ENCODE data around the gene TADA1. TPM values are rescaled to one million over a fixed set of nuclear protein-coding genes. Genes with fewer than 3 reads are reported as not detected.
"Not testable (repeated sequence)": the region's sequence is repeated elsewhere in the genome, so short reads cannot be mapped to it uniquely, and the experiment has no call there.

The TADA1 gene
- total RNA-seq, 1 donor from 2014 or later = 11.0 TPM

GRCh38 chr1:166900987-166901386, 24.9 kb upstream of the TADA1 start:
- DNase-seq (ENCODE audit: low spot score) = no peak
- intact Hi-C loops (cut with DNase I) = no loop called here

GRCh38 chr1:166899769-166900168, 23.7 kb upstream of the TADA1 start:
- intact Hi-C loops (cut with DNase I) = no loop called here

DNA sequence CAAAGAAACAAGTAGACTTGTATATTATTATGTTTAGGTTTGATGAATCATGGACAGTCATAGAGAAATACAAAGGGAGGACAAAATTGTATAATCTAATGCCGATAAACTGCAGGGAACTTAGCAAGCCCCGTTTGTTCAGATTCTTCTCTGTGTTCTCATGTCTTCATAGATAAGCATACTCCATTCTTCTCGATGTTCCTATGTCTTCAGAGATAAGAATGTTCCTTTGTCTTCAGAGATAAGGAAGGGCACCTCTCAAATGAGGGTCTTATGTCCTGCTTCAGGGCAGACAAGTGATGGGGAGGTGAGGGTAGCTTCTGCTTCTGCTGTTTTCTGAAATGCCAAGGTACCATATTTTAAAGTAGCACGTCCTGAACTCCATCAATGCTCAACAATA, 19.7 kb upstream of the TADA1 start:
- intact Hi-C loops (cut with DNase I) = no loop called here
- no peak for DNase-seq (ENCODE audit: low spot score)

More at GRCh38 chr1:166899769-166900168, 23.7 kb upstream of the TADA1 start:
- DNase-seq (ENCODE audit: low spot score) = no peak

DNA sequence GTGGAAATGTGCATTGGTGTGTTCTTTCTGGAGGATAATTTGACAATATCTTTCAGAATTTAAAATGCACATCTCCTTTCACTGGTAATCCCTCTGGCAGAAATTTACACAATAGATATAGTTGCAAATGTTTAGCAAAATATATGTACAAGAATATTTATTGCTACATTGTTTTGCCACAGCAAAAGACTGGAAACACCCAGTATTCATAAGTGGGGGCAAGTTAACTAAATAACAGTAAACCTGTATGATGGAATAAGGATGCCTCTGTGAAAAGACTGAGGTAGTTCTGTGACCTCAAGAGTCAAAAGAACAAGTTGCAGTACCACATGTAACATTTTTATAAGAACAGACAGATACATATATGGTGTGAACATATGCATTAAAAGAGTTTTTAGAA, 13.7 kb upstream of the TADA1 start:
- intact Hi-C loops (cut with DNase I) = no loop called here
- DNase-seq (ENCODE audit: low spot score) = no peak

GRCh38 chr1:166888373-166889111, 12.5 kb upstream of the TADA1 start:
- intact Hi-C loops (cut with DNase I) = no loop called here
- no peak for DNase-seq (ENCODE audit: low spot score)

GRCh38 chr1:166884971-166885370, 8.9 kb upstream of the TADA1 start:
- intact Hi-C loops (cut with DNase I) = loop anchor here (1.0 kb wide), 1 partner anchor 174 kb away; no protein-coding TSS in a partner anchor
- no peak for DNase-seq (ENCODE audit: low spot score)

GRCh38 chr1:166884040-166884642, 8.1 kb upstream of the TADA1 start:
- intact Hi-C loops (cut with DNase I) = loop anchor here (1.0 kb wide), 1 partner anchor 175 kb away; no protein-coding TSS in a partner anchor

GRCh38 chr1:166882893-166883292, 6.8 kb upstream of the TADA1 start:
- intact Hi-C loops (cut with DNase I) = no loop called here
- no peak for DNase-seq (ENCODE audit: low spot score)

More at GRCh38 chr1:166884040-166884642, 8.1 kb upstream of the TADA1 start:
- DNase-seq (ENCODE audit: low spot score) = peak; percentile 77

GRCh38 chr1:166878173-166878917, 2.3 kb upstream of the TADA1 start:
- intact Hi-C loops (cut with DNase I); DNase-seq (ENCODE audit: low spot score): not testable (repeated sequence)

DNA sequence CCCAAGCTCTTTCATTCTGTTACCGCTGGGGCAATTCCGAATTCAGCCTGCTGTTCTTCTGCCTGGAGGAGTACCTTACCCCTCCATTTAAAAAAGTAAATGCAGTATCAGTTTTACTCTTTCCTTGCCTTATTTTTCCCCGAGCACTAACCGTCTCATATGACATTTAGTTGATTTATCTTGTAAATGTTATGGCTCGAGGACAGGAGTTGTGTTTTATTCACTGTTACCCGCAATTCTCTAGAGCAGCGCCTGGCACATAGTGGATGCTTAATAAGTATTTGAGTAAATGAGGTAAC, 425 bp upstream of the TADA1 start:
- intact Hi-C loops (cut with DNase I) = loop anchor here (1.0 kb wide), 1 partner anchor 37 kb away; the partner anchor contains the start of gene POGK
- no peak for DNase-seq (ENCODE audit: low spot score)

DNA sequence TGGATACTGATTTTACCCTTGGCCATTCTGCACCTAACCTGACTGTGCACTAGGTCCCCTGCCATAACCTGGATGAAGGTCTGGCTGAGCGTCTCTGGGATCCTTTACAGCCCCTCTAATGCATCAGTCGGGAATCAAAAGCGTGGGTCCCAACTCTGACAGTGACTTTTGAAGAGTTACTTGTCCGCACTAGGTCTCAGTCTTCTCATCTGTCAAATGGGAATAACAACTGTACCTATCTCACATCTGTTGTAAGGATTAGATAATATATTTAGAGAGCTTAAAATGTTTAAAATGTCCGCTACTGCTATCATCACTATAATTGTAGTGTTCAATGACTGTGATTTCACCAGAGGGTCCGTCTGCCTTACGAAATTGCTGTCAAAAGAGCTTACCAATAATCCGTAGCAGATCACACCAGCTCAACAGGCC, 746 bp downstream of the TADA1 start:
- intact Hi-C loops (cut with DNase I) = no loop called here
- no peak for DNase-seq (ENCODE audit: low spot score)

GRCh38 chr1:166874464-166874863, 1.6 kb downstream of the TADA1 start:
- intact Hi-C loops (cut with DNase I) = no loop called here
- no peak for DNase-seq (ENCODE audit: low spot score)

- intact Hi-C loops (cut with DNase I) = no loop called here
- no peak for DNase-seq (ENCODE audit: low spot score)
These were observed 5.5 kb downstream of the TADA1 start for GRCh38 chr1:166870584-166870983.

DNA sequence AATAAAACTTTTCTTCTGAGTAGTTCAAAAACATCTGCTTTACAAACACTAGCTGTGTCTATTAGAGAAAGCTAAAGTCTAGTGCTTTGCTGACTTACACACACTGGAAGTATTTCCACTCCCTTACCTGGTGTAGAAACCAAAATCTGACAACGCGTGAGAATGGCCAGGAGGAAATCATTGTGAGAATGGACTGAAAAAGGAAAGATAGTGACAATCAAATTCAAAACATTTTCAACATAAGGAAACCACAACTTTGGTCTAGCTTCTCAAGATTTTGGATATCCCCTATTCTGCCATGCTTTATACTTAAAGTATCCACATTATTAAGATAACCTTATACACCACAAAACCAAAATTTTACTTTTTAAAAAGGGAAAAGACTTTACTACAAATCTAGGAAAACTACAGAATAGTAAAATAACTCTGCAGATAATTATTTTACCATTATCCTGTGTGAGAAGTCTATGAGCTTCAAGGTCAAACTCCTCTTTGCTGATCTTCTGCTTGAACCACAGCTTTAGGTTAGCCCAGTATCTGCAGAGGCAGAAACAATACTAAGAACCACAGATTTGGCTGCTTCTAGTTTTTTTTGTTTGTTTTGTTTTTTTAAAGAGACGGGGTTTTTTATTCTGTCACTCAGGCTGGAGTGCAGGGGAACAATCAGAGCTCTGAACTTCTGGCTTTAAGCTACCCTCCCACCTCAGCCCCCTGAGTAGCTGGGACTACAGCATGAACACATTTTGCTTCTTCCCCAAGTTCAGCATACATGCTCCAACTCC, 6.6 kb downstream of the TADA1 start:
- DNase-seq (ENCODE audit: low spot score) = no peak
- intact Hi-C loops (cut with DNase I) = no loop called here

- intact Hi-C loops (cut with DNase I) = no loop called here
These were observed 7.4 kb downstream of the TADA1 start for GRCh38 chr1:166868639-166869038.

GRCh38 chr1:166865926-166866325, 10.1 kb downstream of the TADA1 start:
- intact Hi-C loops (cut with DNase I) = no loop called here
- no peak for DNase-seq (ENCODE audit: low spot score)

More at GRCh38 chr1:166868639-166869038, 7.4 kb downstream of the TADA1 start:
- no peak for DNase-seq (ENCODE audit: low spot score)

DNA sequence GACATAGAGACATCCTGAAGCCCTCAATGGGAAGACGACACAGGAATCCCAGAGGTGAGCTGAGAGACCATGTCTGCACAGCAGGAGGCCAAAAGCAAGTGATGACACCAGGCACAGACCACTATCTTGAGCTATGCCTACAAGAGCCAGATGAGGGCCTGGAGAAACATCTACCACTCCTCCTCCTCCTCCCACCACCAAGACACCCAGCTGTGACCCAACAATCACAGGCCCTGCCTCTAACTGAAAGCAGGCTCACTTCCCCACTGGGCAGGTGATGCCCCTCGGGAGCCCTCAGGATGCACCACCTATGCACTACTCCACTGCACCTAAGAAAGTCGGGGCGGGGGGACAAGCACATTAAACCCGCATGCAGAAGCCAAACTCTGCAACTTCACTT, 16.5 kb downstream of the TADA1 start:
- intact Hi-C loops (cut with DNase I) = no loop called here

GRCh38 chr1:166858726-166859419, 17.2 kb downstream of the TADA1 start:
- DNase-seq (ENCODE audit: low spot score) = no peak
- intact Hi-C loops (cut with DNase I) = no loop called here

More for the DNA sequence above, 16.5 kb downstream of the TADA1 start:
- no peak for DNase-seq (ENCODE audit: low spot score)

- intact Hi-C loops (cut with DNase I) = no loop called here
- DNase-seq (ENCODE audit: low spot score) = no peak
These were observed 18.1 kb downstream of the TADA1 start for GRCh38 chr1:166857995-166858394.

All from cardiac septum (tissue), 1 donor.